Hepatocyte (in vitro differentiated cells): ENCODE results near the gene SLC12A6. TPM values are rescaled to one million over a fixed set of nuclear protein-coding genes. Genes with fewer than 3 reads are reported as not detected.

Source experiments
- DNase-seq: peaks from one replicate; pipeline ENCODE4 v3.0.0-alpha.2; 2016; ENCODE audit warnings: low spot score
- H2AFZ ChIP-seq: fragments of 200-600 bp; sonication (generic); 2 replicates; pipeline ENCODE4 v1.6.0; 2016; ENCODE audit warnings: antibody characterized with exemption, mild to moderate bottlenecking
- H3K27ac ChIP-seq: fragments of 200-600 bp; sonication (generic); 2 replicates; pipeline ENCODE4 v1.5.1; 2016; ENCODE audit warnings: mild to moderate bottlenecking
- H3K27me3 ChIP-seq: fragments of 200-600 bp; sonication (generic); 2 replicates; pipeline ENCODE4 v1.6.1; 2016
- H3K36me3 ChIP-seq: fragments of 200-600 bp; sonication (generic); replicated peaks from 2 replicates; pipeline ENCODE4 v1.5.1; 2016; ENCODE audit warnings: low read depth; ENCODE audit not compliant: insufficient read depth
- H3K4me1 ChIP-seq: fragments of 200-600 bp; sonication (generic); 2 replicates; pipeline ENCODE4 v1.5.1; 2016; ENCODE audit warnings: mild to moderate bottlenecking, moderate library complexity; ENCODE audit not compliant: insufficient read depth
- H3K4me2 ChIP-seq: fragments of 200-600 bp; sonication (generic); 2 replicates; pipeline ENCODE4 v1.6.0; 2016
- H3K4me3 ChIP-seq: fragments of 200-600 bp; sonication (generic); 2 replicates; pipeline ENCODE4 v1.5.1; 2016; ENCODE audit warnings: mild to moderate bottlenecking
- H3K79me2 ChIP-seq: fragments of 200-600 bp; sonication (generic); 2 replicates; pipeline ENCODE4 v1.6.0; 2017; ENCODE audit warnings: mild to moderate bottlenecking
- H3K9me2 ChIP-seq: fragments of 200-600 bp; sonication (generic); replicated peaks from 2 replicates; pipeline ENCODE4 v1.6.0; 2017; ENCODE audit warnings: mild to moderate bottlenecking; ENCODE audit not compliant: insufficient read depth
- H3K9me3 ChIP-seq: fragments of 200-600 bp; sonication (generic); 2 replicates; pipeline ENCODE4 v1.5.1; 2016; ENCODE audit warnings: low read depth, mild to moderate bottlenecking
- H4K20me1 ChIP-seq: fragments of 200-600 bp; sonication (generic); 2 replicates; pipeline ENCODE4 v1.6.0; 2016; ENCODE audit warnings: mild to moderate bottlenecking; ENCODE audit not compliant: insufficient read depth, poor library complexity, severe bottlenecking
- EZH2 ChIP-seq: fragments of 200-600 bp; sonication (generic); IDR thresholded peaks from 2 replicates; pipeline ENCODE4 v1.6.1; 2016; ENCODE audit warnings: antibody characterized with exemption, mild to moderate bottlenecking, borderline replicate concordance
- EZH2phosphoT487 ChIP-seq: fragments of 200-600 bp; sonication (generic); IDR thresholded peaks from one replicate; pipeline ENCODE4 v1.6.1; 2018; ENCODE audit warnings: antibody characterized with exemption, mild to moderate bottlenecking, low read depth, moderate library complexity; ENCODE audit not compliant: unreplicated experiment, severe bottlenecking
- WGBS: methylation state at CpG from one replicate; pipeline ENCODE4 v1.1.6; 2016; ENCODE audit warnings: low lambda C conversion rate; ENCODE audit errors: missing lambda C conversion rate; 5-methylcytosine and 5-hydroxymethylcytosine counted together
- polyA plus RNA-seq: library from polyadenylated mRNA; unstranded; fragments of >200 nt; fragmentation: Nextera tagmentation; extraction: Ambion mirVana; gene quantifications from 2 replicates; pipeline ENCODE4 v1.2.1, GENCODE V29; 2016
- total RNA-seq: library from RNA; depleted of rRNA; stranded (reverse); fragments of >200 nt; gene quantifications from 2 replicates; pipeline ENCODE4 v1.2.3, GENCODE V29; 2014
- TF ChIP-seq, protein P1 (sequence below): fragments of 200-600 bp; sonication (generic); IDR thresholded peaks from 2 replicates; pipeline ENCODE4 v1.5.1; 2016; ENCODE audit warnings: antibody characterized with exemption, mild to moderate bottlenecking; ENCODE audit not compliant: poor library complexity

Gene SLC12A6
- total and polyA plus RNA-seq, 2 experiments from 2014 or later, result 7.4 to 13.1 TPM

GRCh38 chr15:34331809-34332208 lies 5.8 kb downstream of the SLC12A6 start:
- no peaks in the 10 kb centered on the region for H3K9me2 ChIP-seq
- no peaks in the 10 kb centered on the region for H3K4me1 ChIP-seq
- WGBS, result 74% methylated on average over 2 of the region's 2 CpGs

GRCh38 chr15:34330279-34330678 lies 7.3 kb downstream of the SLC12A6 start:
- no peaks in the 10 kb centered on the region for H3K36me3 ChIP-seq
- no peaks in the 10 kb centered on the region for H4K20me1 ChIP-seq
- H3K4me1 ChIP-seq, result no peaks in the 10 kb centered on the region
- no peaks in the 10 kb centered on the region for H3K79me2 ChIP-seq
- H3K9me2 ChIP-seq, result no peaks in the 10 kb centered on the region
- no peak overlapping the region for H3K4me2 ChIP-seq
- no peaks in the 10 kb centered on the region for H3K27me3 ChIP-seq
- no peak overlapping the region for H2AFZ ChIP-seq
- WGBS, result 95% methylated on average over 5 of the region's 5 CpGs
- no peaks in the 10 kb centered on the region for H3K9me3 ChIP-seq
- TF ChIP-seq, protein P1, sequence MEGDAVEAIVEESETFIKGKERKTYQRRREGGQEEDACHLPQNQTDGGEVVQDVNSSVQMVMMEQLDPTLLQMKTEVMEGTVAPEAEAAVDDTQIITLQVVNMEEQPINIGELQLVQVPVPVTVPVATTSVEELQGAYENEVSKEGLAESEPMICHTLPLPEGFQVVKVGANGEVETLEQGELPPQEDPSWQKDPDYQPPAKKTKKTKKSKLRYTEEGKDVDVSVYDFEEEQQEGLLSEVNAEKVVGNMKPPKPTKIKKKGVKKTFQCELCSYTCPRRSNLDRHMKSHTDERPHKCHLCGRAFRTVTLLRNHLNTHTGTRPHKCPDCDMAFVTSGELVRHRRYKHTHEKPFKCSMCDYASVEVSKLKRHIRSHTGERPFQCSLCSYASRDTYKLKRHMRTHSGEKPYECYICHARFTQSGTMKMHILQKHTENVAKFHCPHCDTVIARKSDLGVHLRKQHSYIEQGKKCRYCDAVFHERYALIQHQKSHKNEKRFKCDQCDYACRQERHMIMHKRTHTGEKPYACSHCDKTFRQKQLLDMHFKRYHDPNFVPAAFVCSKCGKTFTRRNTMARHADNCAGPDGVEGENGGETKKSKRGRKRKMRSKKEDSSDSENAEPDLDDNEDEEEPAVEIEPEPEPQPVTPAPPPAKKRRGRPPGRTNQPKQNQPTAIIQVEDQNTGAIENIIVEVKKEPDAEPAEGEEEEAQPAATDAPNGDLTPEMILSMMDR, result no peak
- no peak for TF ChIP-seq EZH2
- TF ChIP-seq EZH2phosphoT487, result no peak
- H3K27ac ChIP-seq, result no peak overlapping the region
- no peak for DNase-seq
- H3K4me3 ChIP-seq, result no peak overlapping the region

More at GRCh38 chr15:34331809-34332208, 5.8 kb downstream of the SLC12A6 start:
- Histone ChIP-seq H2AFZ (no peak overlapping the region), H4K20me1 (no peaks in the 10 kb centered on the region), H3K4me2 (no peak overlapping the region), H3K79me2 (no peaks in the 10 kb centered on the region), H3K4me3 (no peak overlapping the region), H3K36me3 (no peaks in the 10 kb centered on the region), H3K27ac (no peak overlapping the region), H3K9me3 (no peaks in the 10 kb centered on the region), H3K27me3 (no peaks in the 10 kb centered on the region)
- TF ChIP-seq, protein P1, result no peak
- no peak for DNase-seq

DNA sequence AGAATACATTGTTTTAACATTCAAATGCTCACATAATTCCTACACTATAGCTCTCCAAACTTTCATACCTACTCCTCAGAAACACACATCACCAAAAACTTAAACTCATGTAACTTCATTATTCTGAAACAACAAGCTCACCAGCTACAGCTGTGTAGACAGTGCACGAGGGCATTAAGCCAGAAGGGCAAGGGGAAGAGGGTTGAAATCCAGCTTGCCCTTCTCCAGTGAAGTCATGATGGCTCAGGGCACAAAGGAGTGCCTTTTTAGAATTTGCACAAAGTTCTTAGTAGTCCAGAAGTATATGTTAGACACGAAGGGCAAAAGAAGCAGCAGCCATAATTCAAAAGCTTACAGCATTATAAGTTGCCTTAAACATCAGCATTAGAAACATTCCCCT lies 8.6 kb downstream of the SLC12A6 start:
- Histone ChIP-seq H3K4me1 (no peaks in the 10 kb centered on the region), H3K79me2 (no peaks in the 10 kb centered on the region), H3K9me2 (no peaks in the 10 kb centered on the region), H3K36me3 (no peaks in the 10 kb centered on the region), H3K27me3 (no peaks in the 10 kb centered on the region), H3K4me3 (no peak overlapping the region), H2AFZ (no peak overlapping the region), H3K9me3 (no peaks in the 10 kb centered on the region), H3K27ac (no peak overlapping the region), H4K20me1 (no peaks in the 10 kb centered on the region), H3K4me2 (no peak overlapping the region)
- TF ChIP-seq EZH2 (no peak), EZH2phosphoT487 (no peak)
- TF ChIP-seq, protein P1, result no peak
- DNase-seq, result no peak
- 84% methylated on average over 2 of the region's 2 CpGs for WGBS

DNA sequence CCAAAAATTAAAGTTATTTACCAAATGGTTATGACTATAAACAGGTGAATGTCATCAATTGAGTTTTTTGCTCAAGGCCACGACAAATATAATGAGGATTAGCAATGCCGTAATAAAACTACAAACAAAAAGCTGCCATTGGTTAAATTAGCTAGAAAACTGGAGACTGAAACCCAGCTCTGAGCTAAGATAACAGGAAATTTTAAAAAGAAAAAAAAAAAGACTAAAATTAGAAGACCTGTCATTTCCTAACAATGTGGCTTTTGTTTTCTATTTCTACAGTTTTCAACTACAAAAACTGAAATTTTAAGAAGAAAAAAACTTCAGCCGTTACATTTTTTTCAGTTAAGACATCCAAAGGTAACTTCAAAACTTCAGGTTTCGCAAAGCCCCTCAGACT lies 9.7 kb downstream of the SLC12A6 start:
- H3K9me3 ChIP-seq, result no peaks in the 10 kb centered on the region
- TF ChIP-seq EZH2phosphoT487 (no peak), EZH2 (no peak)
- TF ChIP-seq, protein P1, result no peak
- no peaks in the 10 kb centered on the region for H3K79me2 ChIP-seq
- no peaks in the 10 kb centered on the region for H3K4me1 ChIP-seq
- no peaks in the 10 kb centered on the region for H3K27me3 ChIP-seq
- H3K36me3 ChIP-seq, result no peaks in the 10 kb centered on the region
- WGBS, result 96% methylated on average over 4 of the region's 4 CpGs
- H4K20me1 ChIP-seq, result no peaks in the 10 kb centered on the region
- H3K4me3 ChIP-seq, result no peak overlapping the region
- no peak for DNase-seq
- H3K4me2 ChIP-seq, result no peak overlapping the region
- H3K27ac ChIP-seq, result no peak overlapping the region
- H2AFZ ChIP-seq, result no peak overlapping the region
- H3K9me2 ChIP-seq, result no peaks in the 10 kb centered on the region
